Inflammatory macrophage treated with lipopolysaccharide for 4 hours (primary cell): ENCODE results near the gene DSCAML1.

Experiments used
- DNase-seq: peaks from one replicate; pipeline ENCODE4 v3.0.0-alpha.2; 2020

The DSCAML1 gene

GRCh38 chr11:117481036-117481435, 316.0 kb downstream of the DSCAML1 start:
- DNase-seq, result no peak

GRCh38 chr11:117480221-117480620, 316.8 kb downstream of the DSCAML1 start:
- no peak for DNase-seq

GRCh38 chr11:117479372-117479771, 317.6 kb downstream of the DSCAML1 start:
- no peak for DNase-seq

GRCh38 chr11:117478926-117479325, 318.1 kb downstream of the DSCAML1 start:
- DNase-seq, result no peak

- DNase-seq, result no peak
Observed at GRCh38 chr11:117478126-117478860, 318.7 kb downstream of the DSCAML1 start.

GRCh38 chr11:117477721-117478120, 319.3 kb downstream of the DSCAML1 start:
- no peak for DNase-seq

GRCh38 chr11:117476531-117477142, 320.4 kb downstream of the DSCAML1 start:
- DNase-seq, result peak; percentile 37

- peak; percentile 21 for DNase-seq
Observed at GRCh38 chr11:117475716-117476530, 321.1 kb downstream of the DSCAML1 start.

GRCh38 chr11:117473481-117474091, 323.4 kb downstream of the DSCAML1 start:
- DNase-seq, result no peak

- DNase-seq, result no peak
Observed at GRCh38 chr11:117471776-117472175, 325.2 kb downstream of the DSCAML1 start.

GRCh38 chr11:117470576-117470975, 326.4 kb downstream of the DSCAML1 start:
- no peak for DNase-seq

GRCh38 chr11:117468888-117469287, 328.1 kb downstream of the DSCAML1 start:
- no peak for DNase-seq

- DNase-seq, result no peak
Observed at GRCh38 chr11:117467770-117468169, 329.2 kb downstream of the DSCAML1 start.

- no peak for DNase-seq
Observed at GRCh38 chr11:117466966-117467365, 330.1 kb downstream of the DSCAML1 start.

- no peak for DNase-seq
Observed at GRCh38 chr11:117465236-117465997, 331.6 kb downstream of the DSCAML1 start.

GRCh38 chr11:117464778-117465177, 332.2 kb downstream of the DSCAML1 start:
- no peak for DNase-seq

GRCh38 chr11:117462864-117463247, 334.2 kb downstream of the DSCAML1 start:
- DNase-seq, result no peak

GRCh38 chr11:117462183-117462863, 334.7 kb downstream of the DSCAML1 start:
- no peak for DNase-seq

- DNase-seq, result no peak
Observed at GRCh38 chr11:117461396-117462182, 335.4 kb downstream of the DSCAML1 start.

- peak; percentile 82 for DNase-seq
Observed at GRCh38 chr11:117459979-117460300, 337.1 kb downstream of the DSCAML1 start.
